ENCODE data around the gene KIF5B. TPM values are rescaled to one million over a fixed set of nuclear protein-coding genes. Genes with fewer than 3 reads are reported as not detected.
A peak's percentile ranks its signal among the peaks of the same experiment; 100 is the strongest.
"Not testable (repeated sequence)": the region's sequence is repeated elsewhere in the genome, so short reads cannot be mapped to it uniquely, and the experiment has no call there.

KIF5B gene
- total and polyA plus RNA-seq, 4 donors, result 37.6 to 121 (median 68.0) TPM

DNA sequence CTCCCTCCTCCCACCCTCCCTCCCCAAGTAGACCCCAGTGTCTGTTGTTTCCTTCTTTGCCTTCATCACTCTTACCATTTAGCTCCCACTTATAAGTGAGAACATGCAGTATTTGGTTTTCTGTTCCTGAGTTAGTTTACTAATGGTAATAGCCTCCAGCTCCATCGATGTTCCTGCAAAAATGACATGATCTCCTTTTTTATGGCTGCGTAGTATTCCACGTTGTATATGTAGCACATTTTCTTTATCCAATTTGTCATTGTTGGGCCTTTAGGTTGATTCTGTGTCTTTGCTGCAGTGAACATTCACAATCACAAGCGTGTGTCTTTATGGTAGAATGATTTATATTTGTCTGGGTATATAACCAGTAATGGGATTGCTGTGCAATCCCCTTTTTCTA is 75.8 kb downstream of the KIF5B start:
- no peaks in the 10 kb centered on the region for H3K9me3 ChIP-seq (ENCODE audit: control insufficient read depth in 4 of 4, insufficient read depth in 3 of 4, low read length in 3 of 4)
- no peaks in the 10 kb centered on the region for H3K27me3 ChIP-seq (ENCODE audit: control insufficient read depth in 3 of 3, insufficient read depth in 3 of 3, low read length in 2 of 3)
- no peak overlapping the region for H3K27ac ChIP-seq (ENCODE audit: low read depth in 1 of 2, low read length in 1 of 2)
- H3K9ac ChIP-seq (ENCODE audit: insufficient read depth in 1 of 2, low read length in 2 of 2), result no peak overlapping the region
- peaks cover 0 to 3% (median 0%) of the 10 kb centered on the region in 5 donors for H3K4me1 ChIP-seq (ENCODE audit: control insufficient read depth in 5 of 5, insufficient read depth in 5 of 5, low read length in 5 of 5)
- ATAC-seq (ENCODE audit: insufficient read depth, low FRiP score) (no peak), DNase-seq (no peak)
- WGBS, 2 donors, result 97 to 99% methylated on average over 4 of the region's 4 CpGs
- no peak overlapping the region for H3K4me3 ChIP-seq
- H3K36me3 ChIP-seq (ENCODE audit: control insufficient read depth in 4 of 4, insufficient read depth in 4 of 4, low read length in 4 of 4), result no peaks in the 10 kb centered on the region
- TF ChIP-seq, protein P1, sequence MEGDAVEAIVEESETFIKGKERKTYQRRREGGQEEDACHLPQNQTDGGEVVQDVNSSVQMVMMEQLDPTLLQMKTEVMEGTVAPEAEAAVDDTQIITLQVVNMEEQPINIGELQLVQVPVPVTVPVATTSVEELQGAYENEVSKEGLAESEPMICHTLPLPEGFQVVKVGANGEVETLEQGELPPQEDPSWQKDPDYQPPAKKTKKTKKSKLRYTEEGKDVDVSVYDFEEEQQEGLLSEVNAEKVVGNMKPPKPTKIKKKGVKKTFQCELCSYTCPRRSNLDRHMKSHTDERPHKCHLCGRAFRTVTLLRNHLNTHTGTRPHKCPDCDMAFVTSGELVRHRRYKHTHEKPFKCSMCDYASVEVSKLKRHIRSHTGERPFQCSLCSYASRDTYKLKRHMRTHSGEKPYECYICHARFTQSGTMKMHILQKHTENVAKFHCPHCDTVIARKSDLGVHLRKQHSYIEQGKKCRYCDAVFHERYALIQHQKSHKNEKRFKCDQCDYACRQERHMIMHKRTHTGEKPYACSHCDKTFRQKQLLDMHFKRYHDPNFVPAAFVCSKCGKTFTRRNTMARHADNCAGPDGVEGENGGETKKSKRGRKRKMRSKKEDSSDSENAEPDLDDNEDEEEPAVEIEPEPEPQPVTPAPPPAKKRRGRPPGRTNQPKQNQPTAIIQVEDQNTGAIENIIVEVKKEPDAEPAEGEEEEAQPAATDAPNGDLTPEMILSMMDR (IDR thresholded peaks at IDR 0.05; ENCODE audit: control extremely low read depth, extremely low read depth), result no peak

DNA sequence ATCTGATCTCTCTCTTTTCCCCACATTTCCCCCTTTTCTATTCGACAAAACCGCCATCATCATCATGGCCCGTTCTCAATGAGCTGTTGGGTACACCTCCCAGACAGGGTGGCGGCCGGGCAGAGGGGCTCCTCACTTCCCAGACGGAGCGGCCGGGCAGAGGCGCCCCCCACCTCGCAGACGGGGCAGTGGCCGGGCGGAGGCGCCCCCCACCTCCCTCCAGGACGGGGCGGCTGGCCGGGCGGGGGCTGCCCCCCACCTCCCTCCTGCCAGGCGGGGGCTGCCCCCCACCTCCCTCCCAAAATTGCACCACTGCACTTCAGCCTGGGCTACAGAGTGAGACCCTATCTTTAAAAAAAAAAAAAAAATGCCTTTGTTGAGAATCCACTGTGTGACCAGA is 77.2 kb downstream of the KIF5B start:
- H3K4me3 ChIP-seq; DNase-seq; H3K4me1 ChIP-seq (ENCODE audit: control insufficient read depth in 5 of 5, insufficient read depth in 5 of 5, low read length in 5 of 5); H3K27me3 ChIP-seq (ENCODE audit: control insufficient read depth in 3 of 3, insufficient read depth in 3 of 3, low read length in 2 of 3); H3K36me3 ChIP-seq (ENCODE audit: control insufficient read depth in 4 of 4, insufficient read depth in 4 of 4, low read length in 4 of 4); ATAC-seq (ENCODE audit: insufficient read depth, low FRiP score); H3K9me3 ChIP-seq (ENCODE audit: control insufficient read depth in 4 of 4, insufficient read depth in 3 of 4, low read length in 3 of 4); H3K9ac ChIP-seq (ENCODE audit: insufficient read depth in 1 of 2, low read length in 2 of 2); H3K27ac ChIP-seq (ENCODE audit: low read depth in 1 of 2, low read length in 1 of 2): not testable (repeated sequence)
- WGBS, 2 donors, result 98% methylated on average over 13 to 16 of the region's 19 CpGs

DNA sequence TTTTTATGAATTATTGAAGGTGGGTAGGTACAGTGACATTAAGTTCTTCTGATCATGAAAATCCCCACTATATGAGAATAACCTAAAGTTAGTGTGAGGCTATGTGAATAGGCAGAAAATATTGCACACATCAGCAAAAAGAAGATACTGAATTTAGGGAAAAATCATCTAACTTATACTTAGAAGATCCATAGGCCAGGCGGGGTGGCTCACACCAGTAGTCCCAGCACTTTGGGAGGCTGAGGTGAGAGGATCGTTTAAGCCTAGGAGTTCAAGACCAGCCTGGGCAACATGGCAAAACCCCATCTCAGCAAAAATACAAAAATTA is 78.1 kb downstream of the KIF5B start:
- Histone ChIP-seq H3K4me1 (ENCODE audit: control insufficient read depth in 5 of 5, insufficient read depth in 5 of 5, low read length in 5 of 5) (peaks cover 0 to 3% (median 0%) of the 10 kb centered on the region in 5 donors), H3K4me3 (no peak overlapping the region), H3K27me3 (ENCODE audit: control insufficient read depth in 3 of 3, insufficient read depth in 3 of 3, low read length in 2 of 3) (no peaks in the 10 kb centered on the region), H3K36me3 (ENCODE audit: control insufficient read depth in 4 of 4, insufficient read depth in 4 of 4, low read length in 4 of 4) (no peaks in the 10 kb centered on the region), H3K9me3 (ENCODE audit: control insufficient read depth in 4 of 4, insufficient read depth in 3 of 4, low read length in 3 of 4) (no peaks in the 10 kb centered on the region), H3K27ac (ENCODE audit: low read depth in 1 of 2, low read length in 1 of 2) (peak overlapping the region in 1 of 2 donors; percentile 24), H3K9ac (ENCODE audit: insufficient read depth in 1 of 2, low read length in 2 of 2) (no peak overlapping the region)
- no peak for ATAC-seq (ENCODE audit: insufficient read depth, low FRiP score)
- no peak for DNase-seq
- TF ChIP-seq, protein P1 (IDR thresholded peaks at IDR 0.05; ENCODE audit: control extremely low read depth, extremely low read depth), result no peak
- WGBS, 2 donors, result 62 to 65% methylated on average over 2 of the region's 2 CpGs

DNA sequence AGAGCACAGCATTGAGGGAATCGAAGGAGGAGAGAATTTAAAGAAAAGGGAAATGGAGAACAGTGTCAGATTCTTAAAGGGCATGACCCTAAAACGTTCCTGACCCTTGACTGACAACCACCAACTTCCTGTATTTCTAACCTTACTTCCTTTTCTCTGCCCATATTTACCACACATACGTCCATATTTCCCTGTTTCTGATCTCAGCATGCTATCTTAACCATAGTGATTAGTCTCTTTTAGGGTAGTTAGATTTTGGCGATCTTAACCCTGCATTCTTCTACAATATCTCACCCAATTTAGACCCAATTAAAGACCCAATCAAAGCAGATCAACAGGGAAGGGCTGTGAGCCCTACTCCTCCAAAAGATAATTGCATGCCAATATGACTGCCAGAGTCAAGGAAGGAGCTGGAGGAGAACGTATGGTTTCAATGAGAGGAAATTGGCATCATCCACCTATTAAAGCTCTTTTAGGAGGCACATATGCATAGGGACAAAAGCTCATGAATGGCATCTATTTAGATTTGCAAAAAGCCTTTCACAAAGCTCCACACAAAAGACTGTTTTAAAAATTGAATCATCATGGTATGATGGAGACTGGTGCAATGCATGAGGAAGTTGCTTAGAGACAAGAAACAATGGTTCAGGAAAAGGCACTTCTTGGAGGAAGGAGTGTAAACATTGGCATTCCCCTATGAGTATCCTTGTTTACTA is 78.6 kb downstream of the KIF5B start:
- ATAC-seq (ENCODE audit: insufficient read depth, low FRiP score), result peak; percentile 76
- no peak overlapping the region for H3K4me3 ChIP-seq
- H3K9ac ChIP-seq (ENCODE audit: insufficient read depth in 1 of 2, low read length in 2 of 2), result no peak overlapping the region
- H3K36me3 ChIP-seq (ENCODE audit: control insufficient read depth in 4 of 4, insufficient read depth in 4 of 4, low read length in 4 of 4), result no peaks in the 10 kb centered on the region
- 19 to 44% methylated on average over 5 of the region's 5 CpGs for WGBS, 2 donors
- H3K27ac ChIP-seq (ENCODE audit: low read depth in 1 of 2, low read length in 1 of 2), result peak overlapping the region in 1 of 2 donors; percentile 26
- peak in 2 of 3 donors; percentile 9 to 13 for DNase-seq
- H3K9me3 ChIP-seq (ENCODE audit: control insufficient read depth in 4 of 4, insufficient read depth in 3 of 4, low read length in 3 of 4), result no peaks in the 10 kb centered on the region
- TF ChIP-seq, protein P1 (IDR thresholded peaks at IDR 0.05; ENCODE audit: control extremely low read depth, extremely low read depth), result no peak
- peaks cover 0 to 3% (median 0%) of the 10 kb centered on the region in 5 donors for H3K4me1 ChIP-seq (ENCODE audit: control insufficient read depth in 5 of 5, insufficient read depth in 5 of 5, low read length in 5 of 5)
- no peaks in the 10 kb centered on the region for H3K27me3 ChIP-seq (ENCODE audit: control insufficient read depth in 3 of 3, insufficient read depth in 3 of 3, low read length in 2 of 3)

Data from lung (tissue), 12 donors.